Activated CD8-positive, alpha-beta memory T cell treated with anti-CD3 and anti-CD28 coated beads, Interleukin-2, amount 50 U/mL, for 24 hours (primary cell): Measurements from ENCODE around the gene ZNF831.

Experiments
- DNase-seq: peaks from one replicate; pipeline ENCODE4 v3.0.0-alpha.2; 2020; ENCODE audit errors: extremely low read depth

Gene ZNF831

GRCh38 chr20:59141818-59142581 lies 21.6 kb upstream of the ZNF831 start:
- DNase-seq: no peak

GRCh38 chr20:59143326-59143725 lies 20.3 kb upstream of the ZNF831 start:
- DNase-seq: no peak

- no peak for DNase-seq
Observed at GRCh38 chr20:59144179-59144830, 19.3 kb upstream of the ZNF831 start.

- DNase-seq: no peak
Observed at GRCh38 chr20:59144831-59145196, 18.8 kb upstream of the ZNF831 start.

GRCh38 chr20:59145247-59145923 lies 18.2 kb upstream of the ZNF831 start:
- DNase-seq: no peak

GRCh38 chr20:59145924-59146779 lies 17.5 kb upstream of the ZNF831 start:
- DNase-seq: no peak

DNA sequence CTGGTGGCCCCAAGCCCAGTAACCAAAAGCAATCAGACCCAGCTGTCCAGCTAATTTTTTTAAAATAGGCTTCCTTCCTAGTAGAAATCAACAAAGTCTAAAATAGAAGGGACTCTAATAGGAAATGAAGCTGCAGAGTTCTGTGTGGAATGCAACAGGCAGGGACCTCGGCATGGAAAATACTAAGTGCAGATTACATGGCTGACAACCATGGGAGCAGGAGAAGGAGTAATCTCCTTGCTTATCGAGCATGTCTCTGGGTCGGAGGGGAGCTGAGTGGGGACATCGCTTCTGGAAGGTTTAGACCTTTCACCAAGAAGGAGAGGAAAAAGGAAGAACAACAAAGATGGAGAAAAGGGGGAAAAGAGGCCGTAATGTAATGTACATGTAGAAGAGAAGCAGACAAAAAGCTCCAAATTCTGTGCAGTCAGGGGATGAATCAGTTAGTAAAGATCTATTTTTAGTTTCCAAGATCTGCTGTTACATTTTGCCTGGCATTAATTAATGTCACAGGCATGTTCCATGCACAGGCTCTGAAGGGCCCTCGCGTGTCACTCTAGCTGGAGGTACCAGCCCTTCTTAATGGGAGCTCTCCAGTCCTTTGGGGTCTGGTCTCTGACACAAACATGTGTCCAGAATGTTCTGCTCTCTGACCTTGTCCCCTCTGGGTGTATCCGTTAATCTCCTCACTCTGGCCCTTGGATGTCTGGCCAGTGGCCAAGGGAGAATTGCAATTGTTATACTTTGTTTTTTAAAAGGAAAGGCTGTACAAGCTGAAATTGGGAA lies 16.6 kb upstream of the ZNF831 start:
- DNase-seq: no peak

- DNase-seq: no peak
Observed at GRCh38 chr20:59147586-59147985, 16.0 kb upstream of the ZNF831 start.

GRCh38 chr20:59148701-59149493 lies 14.7 kb upstream of the ZNF831 start:
- DNase-seq: no peak

- DNase-seq: no peak
Observed at GRCh38 chr20:59149678-59150504, 13.7 kb upstream of the ZNF831 start.

DNA sequence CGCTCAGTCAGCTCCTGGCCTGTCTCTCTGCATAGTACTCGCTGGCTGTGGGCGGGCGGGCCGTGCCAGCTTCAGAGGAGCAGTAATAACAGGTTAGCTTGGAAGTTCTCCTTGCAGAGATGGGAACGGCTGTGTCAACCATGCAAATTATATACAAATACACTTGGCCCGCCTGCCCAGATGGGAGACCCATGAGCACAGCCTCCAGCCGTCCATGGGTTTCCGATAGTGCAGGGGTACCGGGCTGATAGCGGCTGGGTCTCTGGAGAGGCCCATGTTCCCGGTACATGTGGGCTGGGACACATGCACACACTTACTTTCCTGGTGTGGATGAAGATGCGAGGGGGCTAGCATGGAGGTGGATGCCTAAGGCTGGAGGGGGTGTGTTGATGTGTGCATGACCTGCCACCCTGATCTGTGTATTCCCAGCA lies 12.8 kb upstream of the ZNF831 start:
- no peak for DNase-seq

GRCh38 chr20:59151391-59151790 lies 12.2 kb upstream of the ZNF831 start:
- DNase-seq: no peak

DNA sequence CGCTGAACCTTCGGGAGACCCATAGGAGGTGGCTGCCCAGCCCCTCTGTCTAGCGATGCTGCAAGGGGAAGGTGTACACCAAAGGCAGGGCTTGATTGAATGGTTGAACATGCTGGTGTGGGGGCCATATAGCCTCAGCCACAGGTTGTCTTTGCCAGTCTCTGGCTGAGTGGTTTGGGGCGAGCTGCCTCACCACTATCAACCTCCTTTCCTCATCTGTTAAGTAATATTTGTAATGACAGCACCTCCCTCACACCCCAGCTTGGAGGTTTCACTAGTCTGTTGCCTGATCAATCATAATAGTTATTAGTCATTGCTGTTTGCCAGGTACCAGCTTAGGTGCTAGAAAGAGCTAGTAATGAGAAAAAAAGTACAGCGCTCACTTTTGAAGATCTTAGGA lies 11.8 kb upstream of the ZNF831 start:
- DNase-seq: no peak

DNA sequence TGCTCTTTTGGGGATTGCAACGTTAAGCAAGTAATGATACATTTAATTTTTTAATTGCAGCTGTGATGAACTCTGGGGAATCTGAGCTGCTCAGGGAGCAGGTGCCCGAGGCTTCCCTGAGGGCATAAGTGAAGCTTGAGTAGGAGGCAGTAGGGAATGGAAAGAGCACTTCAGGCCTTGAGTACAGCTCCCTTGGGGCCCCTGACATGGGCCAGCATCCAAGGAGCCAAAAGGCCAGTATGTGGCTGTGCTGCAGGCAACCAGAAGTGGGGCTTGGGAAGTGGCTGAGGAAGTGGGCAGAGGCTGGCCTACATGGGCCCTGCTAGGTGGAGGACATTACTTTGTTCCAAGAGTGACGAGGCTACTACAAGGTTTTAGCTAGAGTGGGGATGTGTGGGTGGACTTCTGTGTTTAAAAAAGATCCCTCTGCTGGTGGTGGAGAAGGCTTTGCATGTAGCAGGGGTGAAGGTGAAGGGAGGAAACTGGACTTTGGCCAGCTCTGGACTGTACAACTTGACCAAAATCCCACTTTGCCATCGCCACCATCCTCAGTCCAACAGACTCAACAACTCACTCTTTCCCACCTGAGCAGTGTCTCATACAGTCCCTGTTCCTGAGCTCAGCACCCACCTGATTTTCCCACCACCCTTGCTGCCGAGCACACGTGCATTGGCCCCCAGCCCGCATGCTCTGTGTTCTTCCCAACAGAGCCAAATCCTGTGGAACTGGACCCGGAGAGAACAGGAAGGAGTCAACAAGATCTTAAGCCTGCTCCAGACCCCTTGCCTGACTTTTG lies 10.9 kb upstream of the ZNF831 start:
- no peak for DNase-seq

GRCh38 chr20:59153355-59153681 lies 10.3 kb upstream of the ZNF831 start:
- no peak for DNase-seq

DNA sequence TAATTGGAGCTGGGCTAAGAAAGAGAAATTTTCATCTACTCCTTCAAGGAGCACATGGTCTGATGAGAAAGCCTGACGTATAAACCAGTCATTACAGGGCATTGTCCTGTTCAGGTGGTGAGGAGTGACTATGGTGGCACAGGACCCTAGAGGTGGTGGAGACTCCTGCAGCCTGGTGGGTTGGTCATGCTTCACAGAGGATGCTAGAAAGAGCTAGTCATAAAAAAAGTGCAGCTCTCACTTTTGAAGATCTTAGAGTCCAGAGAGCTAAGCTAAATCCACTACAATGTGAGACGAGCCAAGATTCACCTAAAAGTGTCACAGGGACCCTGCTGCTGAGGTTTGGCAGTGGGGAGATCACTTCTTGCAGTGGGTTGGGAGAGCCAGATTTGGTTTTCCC lies 9.8 kb upstream of the ZNF831 start:
- DNase-seq: no peak

- no peak for DNase-seq
Observed at GRCh38 chr20:59154317-59155013, 9.2 kb upstream of the ZNF831 start.

DNA sequence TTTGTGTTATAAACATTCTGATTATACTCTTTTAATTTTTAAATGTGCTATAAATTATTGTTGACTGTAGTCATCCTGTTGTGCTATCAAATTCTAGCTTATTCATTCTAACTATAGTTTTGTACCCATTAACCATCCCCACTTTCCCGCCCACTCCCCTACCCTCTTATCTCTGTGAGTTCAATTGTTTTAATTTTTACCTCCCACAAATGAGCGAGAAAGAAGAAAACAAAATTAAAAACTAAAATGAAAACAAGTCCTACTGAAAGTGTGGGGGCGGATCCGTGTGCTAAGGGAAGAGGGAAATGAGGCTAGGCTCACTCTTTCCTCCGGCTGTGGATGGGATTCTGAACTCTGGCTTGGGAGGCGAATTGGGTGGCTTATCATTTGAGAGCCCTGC lies 6.6 kb upstream of the ZNF831 start:
- DNase-seq: no peak
